Vagina (tissue), 2 donors: ENCODE measurements around the gene IPO5. TPM values are rescaled to one million over a fixed set of nuclear protein-coding genes. Genes with fewer than 3 reads are reported as not detected.

ENCODE experiments used
- DNase-seq, 2 donors: peaks; one replicate each; pipeline ENCODE4 v3.0.0-alpha.2; 2017; ENCODE audit errors: extremely low spot score in 2 of 2
- H3K27ac ChIP-seq: fragments of 200-600 bp; sonication (generic); one replicate; pipeline ENCODE4 v1.5.1; 2019
- H3K27me3 ChIP-seq: fragments of 200-600 bp; sonication (generic); one replicate; pipeline ENCODE4 v1.5.1; 2019
- H3K36me3 ChIP-seq, 2 donors: fragments of 200-600 bp; sonication (generic); one replicate each; pipeline ENCODE4 v1.5.1; 2017 to 2019
- H3K4me1 ChIP-seq: fragments of 200-600 bp; sonication (generic); one replicate; pipeline ENCODE4 v1.5.1; 2019
- H3K4me3 ChIP-seq, 2 donors: fragments of 200-600 bp; sonication (generic); 1 replicate in 1 of 2; 2 replicates in 1 of 2; pipeline ENCODE4 v1.5.1; 2016 to 2019
- H3K9me3 ChIP-seq: fragments of 200-600 bp; sonication (generic); one replicate; pipeline ENCODE4 v1.5.1; 2019
- CTCF ChIP-seq, 3 experiments: fragments of 450-650 bp in 2 of 3; fragments of 200-600 bp in 1 of 3; sonication (generic) in 1 of 3; IDR thresholded peaks; one replicate each; pipeline ENCODE4 v1.5.1; 2017 to 2019; ENCODE audit warnings: antibody characterized with exemption in 3 of 3, mild to moderate bottlenecking in 2 of 3, moderate library complexity in 2 of 3
- POLR2A ChIP-seq, 2 donors: fragments of 450-650 bp; IDR thresholded peaks; one replicate each; pipeline ENCODE4 v1.6.1; 2017; ENCODE audit warnings: antibody characterized with exemption in 2 of 2, mild to moderate bottlenecking in 2 of 2, moderate library complexity in 2 of 2
- POLR2AphosphoS5 ChIP-seq, 2 donors: sonication (generic); formaldehyde crosslinking; IDR thresholded peaks; one replicate each; pipeline ENCODE4 v1.9.0; 2017; ENCODE audit warnings: antibody characterized with exemption in 2 of 2, mild to moderate bottlenecking in 2 of 2, low read depth in 1 of 2; ENCODE audit not compliant: insufficient read depth in 1 of 2
- intact Hi-C: fragments of 100-400 bp; cut with DNase I; formaldehyde crosslinking; loops from one replicate; pipeline ENCODE4 v1.15.1; 2023
- total RNA-seq: library from RNA; depleted of rRNA; stranded (reverse); fragments of >200 nt; gene quantifications from one replicate; pipeline ENCODE4 v1.2.3, GENCODE V29; 2016

IPO5 gene
- 79.1 TPM for total RNA-seq

GRCh38 chr13:97953376-97953970, at the start of gene IPO5:
Gene IPO5 (plus strand): TSS chr13:97953675. CDS start chr13:97976697, 23,022 bp downstream.
- Histone ChIP-seq H3K4me1 (no peaks in the 10 kb centered on the region), H3K27ac (no peak within 1 kb of the TSS), H3K9me3 (no peaks in the 10 kb centered on the region), H3K4me3 (no peak within 1 kb of the TSS), H3K36me3 (no peaks in the 10 kb centered on the region), H3K27me3 (no peaks in the 10 kb centered on the region)
- no peak for DNase-seq
- TF ChIP-seq POLR2AphosphoS5 (IDR thresholded peaks at IDR 0.05; ENCODE audit: insufficient read depth in 1 of 2, low read depth in 1 of 2): no peak
- TF ChIP-seq CTCF (IDR thresholded peaks at IDR 0.05): no peak
- TF ChIP-seq POLR2A (IDR thresholded peaks at IDR 0.05): no peak
- intact Hi-C loops: no loop called here

GRCh38 chr13:97904059-97904458, 49.4 kb upstream of the IPO5 start:
- Histone ChIP-seq H3K27ac (no peak overlapping the region), H3K4me3 (no peak overlapping the region), H3K9me3 (no peaks in the 10 kb centered on the region), H3K27me3 (no peaks in the 10 kb centered on the region), H3K36me3 (no peaks in the 10 kb centered on the region), H3K4me1 (no peaks in the 10 kb centered on the region)
- TF ChIP-seq POLR2A (IDR thresholded peaks at IDR 0.05) (no peak), CTCF (IDR thresholded peaks at IDR 0.05) (no peak), POLR2AphosphoS5 (IDR thresholded peaks at IDR 0.05; ENCODE audit: insufficient read depth in 1 of 2, low read depth in 1 of 2) (no peak)
- intact Hi-C loops: no loop called here
- DNase-seq: no peak

GRCh38 chr13:97905517-97905916, 48.0 kb upstream of the IPO5 start:
- no peaks in the 10 kb centered on the region for H3K9me3 ChIP-seq
- H3K36me3 ChIP-seq: no peaks in the 10 kb centered on the region
- H3K27ac ChIP-seq: no peak overlapping the region
- H3K27me3 ChIP-seq: no peaks in the 10 kb centered on the region
- no peak overlapping the region for H3K4me3 ChIP-seq
- H3K4me1 ChIP-seq: no peaks in the 10 kb centered on the region
- intact Hi-C loops: no loop called here
- TF ChIP-seq POLR2A (IDR thresholded peaks at IDR 0.05): no peak
- DNase-seq: no peak

- no peaks in the 10 kb centered on the region for H3K9me3 ChIP-seq
- H3K27me3 ChIP-seq: no peaks in the 10 kb centered on the region
- H3K36me3 ChIP-seq: no peaks in the 10 kb centered on the region
- TF ChIP-seq POLR2AphosphoS5 (IDR thresholded peaks at IDR 0.05; ENCODE audit: insufficient read depth in 1 of 2, low read depth in 1 of 2): no peak
- TF ChIP-seq CTCF (IDR thresholded peaks at IDR 0.05): no peak
- no peak for TF ChIP-seq POLR2A (IDR thresholded peaks at IDR 0.05)
- no peak for DNase-seq
- no peak overlapping the region for H3K4me3 ChIP-seq
- no peaks in the 10 kb centered on the region for H3K4me1 ChIP-seq
- no peak overlapping the region for H3K27ac ChIP-seq
- intact Hi-C loops: no loop called here
Observed at GRCh38 chr13:97911311-97912138, 42.0 kb upstream of the IPO5 start.

- Histone ChIP-seq H3K27ac (no peak overlapping the region), H3K36me3 (no peaks in the 10 kb centered on the region), H3K9me3 (no peaks in the 10 kb centered on the region), H3K4me1 (no peaks in the 10 kb centered on the region), H3K27me3 (no peaks in the 10 kb centered on the region), H3K4me3 (no peak overlapping the region)
- DNase-seq: no peak
- intact Hi-C loops: no loop called here
- no peak for TF ChIP-seq POLR2A (IDR thresholded peaks at IDR 0.05)
- TF ChIP-seq CTCF (IDR thresholded peaks at IDR 0.05): no peak
- TF ChIP-seq POLR2AphosphoS5 (IDR thresholded peaks at IDR 0.05; ENCODE audit: insufficient read depth in 1 of 2, low read depth in 1 of 2): no peak
Observed at GRCh38 chr13:97912139-97912535, 41.3 kb upstream of the IPO5 start.
